Fibroblast of skin of scalp (primary cell): ENCODE data around the gene SCGN.
"Not testable (repeated sequence)": the region's sequence is repeated elsewhere in the genome, so short reads cannot be mapped to it uniquely, and the experiment has no call there.

Experiments
- DNase-seq: peaks from one replicate; pipeline ENCODE4 v3.0.0-alpha.2; 2013

Gene SCGN

DNA sequence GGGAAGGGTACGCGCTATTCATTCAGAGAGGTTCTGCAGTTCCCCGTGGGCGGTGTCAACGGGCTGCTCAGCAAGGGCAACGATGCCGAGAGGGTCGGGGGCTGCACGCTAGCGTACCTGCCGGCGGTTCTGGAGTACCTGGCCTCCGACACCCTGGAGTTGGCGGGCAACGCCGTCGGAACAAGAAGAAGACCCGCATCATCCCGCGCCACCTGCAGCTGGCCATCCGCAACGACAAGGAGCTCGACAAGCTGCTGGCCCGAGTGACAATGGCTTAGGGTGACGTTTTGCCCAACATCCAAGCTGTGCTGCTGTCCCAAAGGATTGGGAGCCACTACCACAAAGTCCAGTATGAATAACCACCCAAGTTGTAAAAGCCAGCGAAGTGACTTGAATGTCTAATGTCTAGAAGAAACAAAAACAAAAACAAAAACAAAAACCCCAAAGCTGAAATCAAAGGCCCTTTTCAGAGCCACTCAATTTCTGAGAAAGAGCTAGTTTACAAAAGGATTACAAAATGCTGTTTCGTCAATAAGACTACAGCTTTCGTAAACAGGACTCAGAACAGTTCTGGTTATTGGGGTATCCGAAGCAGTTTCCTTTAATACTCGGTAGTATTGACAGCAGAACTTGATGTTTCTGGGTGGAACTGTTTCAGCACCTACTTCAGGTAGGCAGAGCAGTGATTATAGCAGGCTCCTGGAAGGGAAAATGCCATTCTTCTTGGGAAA is 80.6 kb downstream of the SCGN start:
- DNase-seq: no peak

DNA sequence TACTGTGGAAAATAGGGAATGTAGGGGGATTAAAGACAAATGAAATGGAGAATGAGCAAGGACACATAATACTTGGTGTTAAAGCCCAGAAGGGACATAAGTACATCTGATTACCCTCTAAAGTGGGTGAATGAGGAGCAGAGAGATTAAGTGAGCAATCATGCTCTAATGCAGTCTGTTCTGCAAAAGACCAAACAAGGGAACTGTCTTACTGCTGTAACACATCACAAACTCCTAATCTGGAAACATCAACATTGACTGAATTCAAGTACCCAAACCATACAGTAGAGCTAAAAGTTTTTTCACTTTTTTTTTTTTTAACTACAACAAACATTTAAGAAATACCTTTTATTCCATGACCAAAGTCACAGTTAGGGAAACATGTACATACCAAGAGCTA is 83.2 kb downstream of the SCGN start:
- no peak for DNase-seq

- no peak for DNase-seq
Observed at GRCh38 chr6:25743868-25744267, 91.9 kb downstream of the SCGN start.

GRCh38 chr6:25745836-25746235 is 93.8 kb downstream of the SCGN start:
- no peak for DNase-seq

GRCh38 chr6:25746968-25747367 is 95.0 kb downstream of the SCGN start:
- no peak for DNase-seq

GRCh38 chr6:25747477-25747876 is 95.5 kb downstream of the SCGN start:
- DNase-seq: no peak

GRCh38 chr6:25748049-25748448 is 96.0 kb downstream of the SCGN start:
- no peak for DNase-seq

DNA sequence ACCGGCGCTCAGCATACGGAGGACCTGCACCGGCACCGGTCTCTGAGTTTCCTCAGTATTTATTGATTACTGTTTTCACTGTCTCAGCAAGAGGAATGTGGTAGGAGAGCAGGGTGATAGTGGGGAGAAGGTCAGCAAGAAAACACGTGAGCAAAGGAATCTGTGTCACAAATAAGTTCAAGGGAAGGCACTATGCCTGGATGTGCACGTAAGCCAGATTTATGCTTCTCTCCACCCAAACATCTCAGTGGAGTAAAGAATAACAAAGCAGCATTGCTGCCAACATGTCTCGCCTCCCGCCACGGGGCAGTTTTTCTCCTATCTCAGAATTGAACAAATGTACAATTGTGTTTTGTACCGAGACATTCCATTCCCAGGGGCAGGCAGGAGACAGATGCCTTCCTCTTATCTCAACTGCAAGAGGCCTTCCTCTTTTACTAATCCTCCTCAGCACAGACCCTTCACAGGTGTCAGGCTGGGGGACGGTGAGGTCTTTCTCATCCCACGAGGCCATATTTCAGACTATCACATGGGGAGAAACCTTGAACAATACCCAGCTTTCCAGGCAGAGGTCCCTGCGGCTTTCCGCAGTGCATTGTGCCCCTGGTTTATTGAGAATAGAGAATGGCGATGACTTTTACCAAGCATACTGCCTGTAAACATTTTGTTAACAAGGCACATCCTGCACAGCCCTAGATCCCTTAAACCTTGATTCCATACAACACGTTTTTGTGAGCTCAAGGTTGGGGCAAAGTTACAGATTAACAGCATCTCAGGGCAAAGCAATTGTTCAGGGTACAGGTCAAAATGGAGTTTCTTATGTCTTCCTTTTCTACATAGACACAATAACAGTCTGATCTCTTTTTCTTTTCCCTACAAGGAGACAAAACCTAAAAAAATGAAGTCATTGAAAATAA is 96.8 kb downstream of the SCGN start:
- DNase-seq: not testable (repeated sequence)

DNA sequence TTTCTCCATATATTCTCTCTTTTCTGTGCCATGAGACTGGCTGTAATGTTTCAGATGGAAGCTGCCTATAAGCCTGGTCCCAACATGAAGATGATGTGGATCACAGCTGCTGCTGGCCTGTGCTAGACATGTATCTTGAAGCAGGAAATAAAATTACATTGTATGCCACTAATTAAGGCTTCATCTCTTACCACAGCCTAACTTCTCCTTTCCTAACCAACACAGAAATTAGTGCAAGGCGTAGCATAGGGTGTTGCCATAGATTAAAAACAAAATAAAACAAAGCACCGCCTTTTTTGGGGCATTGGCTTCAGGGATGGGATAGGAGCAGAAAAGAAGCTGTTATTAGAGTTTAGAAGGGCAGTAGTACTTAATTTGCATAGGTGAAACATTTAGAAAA is 97.8 kb downstream of the SCGN start:
- no peak for DNase-seq

- no peak for DNase-seq
Observed at GRCh38 chr6:25750906-25751305, 98.9 kb downstream of the SCGN start.
